GM23248 (cell line): ENCODE measurements around the gene CEMIP2.

Experiments
- EZH2 ChIP-seq: fragments of 200-600 bp; sonication (generic); IDR thresholded peaks from 2 replicates; pipeline ENCODE4 v1.6.1; 2018; ENCODE audit warnings: antibody characterized with exemption, mild to moderate bottlenecking; ENCODE audit not compliant: insufficient read depth, poor library complexity, severe bottlenecking
- EZH2phosphoT487 ChIP-seq: fragments of 200-600 bp; sonication (generic); IDR thresholded peaks from 2 replicates; pipeline ENCODE4 v1.6.1; 2018; ENCODE audit warnings: antibody characterized with exemption, moderate library complexity, mild to moderate bottlenecking, low read depth; ENCODE audit not compliant: insufficient read depth

DNA sequence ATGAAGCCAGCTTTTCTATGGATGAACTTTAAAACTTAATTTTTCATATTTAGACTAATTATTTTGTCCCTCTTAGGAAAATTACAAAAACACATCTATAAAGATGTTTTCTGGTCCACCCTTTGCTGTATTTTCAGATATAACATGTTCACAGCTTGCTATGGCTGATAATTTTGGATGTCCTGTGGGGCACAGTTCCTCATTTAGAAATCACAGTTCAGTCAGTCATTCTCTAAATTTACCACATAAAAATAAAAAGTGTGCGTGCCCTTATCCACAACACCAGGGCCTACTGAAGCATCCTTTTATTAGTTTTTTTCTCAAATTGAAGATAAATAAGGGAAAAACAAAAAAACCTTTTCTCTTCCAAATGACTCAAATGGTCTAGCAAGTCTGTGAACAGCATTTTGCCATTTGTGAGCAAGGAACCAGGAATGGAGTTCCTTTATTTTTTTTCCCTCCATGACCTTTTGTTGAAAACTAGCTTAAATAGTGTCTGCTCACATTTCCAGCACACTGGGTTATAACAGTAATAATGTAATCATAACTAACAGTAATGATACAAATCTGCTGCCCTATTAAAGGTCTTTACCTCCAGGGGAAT, 87.1 kb downstream of the CEMIP2 start:
- TF ChIP-seq EZH2phosphoT487 (no peak), EZH2 (no peak)
